Fibroblast of lung (primary cell): ENCODE data around the gene GNPTG. TPM values are rescaled to one million over a fixed set of nuclear protein-coding genes. Genes with fewer than 3 reads are reported as not detected.

ENCODE experiments used
- DNase-seq, 2 donors: peaks; one replicate each; pipeline versions ENCODE4 v3.0.0 to v3.0.0-alpha.2; 2010; ENCODE audit warnings: low read depth in 2 of 2
- H2AFZ ChIP-seq: 2 replicates; pipeline ENCODE4 v1.5.1; 2012; ENCODE audit warnings: low read length, control low read depth, inconsistent platforms
- H3K27ac ChIP-seq: 2 replicates; pipeline ENCODE4 v1.5.1; 2011; ENCODE audit warnings: low read length, control low read depth; ENCODE audit not compliant: insufficient read depth
- H3K27me3 ChIP-seq: 2 replicates; pipeline ENCODE4 v1.5.1; 2011; ENCODE audit warnings: mild to moderate bottlenecking, low read length; ENCODE audit not compliant: control insufficient read depth, insufficient read depth
- H3K36me3 ChIP-seq: 2 replicates; pipeline ENCODE4 v1.5.1; 2011; ENCODE audit warnings: low read length; ENCODE audit not compliant: control insufficient read depth, insufficient read depth
- H3K4me1 ChIP-seq: 2 replicates; pipeline ENCODE4 v1.5.1; 2011; ENCODE audit warnings: low read length; ENCODE audit not compliant: control insufficient read depth, insufficient read depth; ENCODE audit errors: extremely low read depth
- H3K4me2 ChIP-seq: 2 replicates; pipeline ENCODE4 v1.5.1; 2011; ENCODE audit warnings: low read length, control low read depth; ENCODE audit not compliant: insufficient read depth; ENCODE audit errors: extremely low read depth
- H3K4me3 ChIP-seq, 4 experiments: fragments of 200-600 bp in 1 of 4; sonication (generic) in 1 of 4; replicated peaks in 1 of 4; 2 replicates each; pipeline ENCODE4 v1.5.1; 2011 to 2016; ENCODE audit warnings: low read length in 4 of 4, low read depth in 3 of 4, mild to moderate bottlenecking in 3 of 4, control low read depth in 2 of 4, inconsistent platforms in 1 of 4, mixed read lengths in 1 of 4; ENCODE audit not compliant: insufficient read depth in 1 of 4; ENCODE audit errors: control extremely low read depth in 1 of 4
- H3K79me2 ChIP-seq: 2 replicates; pipeline ENCODE4 v1.5.1; 2012; ENCODE audit warnings: mild to moderate bottlenecking, low read length, inconsistent platforms; ENCODE audit not compliant: control insufficient read depth, insufficient read depth
- H3K9ac ChIP-seq: 2 replicates; pipeline ENCODE4 v1.5.1; 2011; ENCODE audit warnings: mild to moderate bottlenecking, low read length, control low read depth; ENCODE audit not compliant: insufficient read depth
- H3K9me3 ChIP-seq: 2 replicates; pipeline ENCODE4 v1.5.1; 2012; ENCODE audit warnings: low read depth, low read length; ENCODE audit not compliant: control insufficient read depth, insufficient read depth
- H4K20me1 ChIP-seq: 2 replicates; pipeline ENCODE4 v1.5.1; 2011; ENCODE audit warnings: low read length; ENCODE audit not compliant: control insufficient read depth, insufficient read depth; ENCODE audit errors: extremely low read depth
- EZH2 ChIP-seq: IDR thresholded peaks from 2 replicates; pipeline ENCODE4 v1.5.1; 2012; ENCODE audit warnings: low read length, control low read depth, mild to moderate bottlenecking; ENCODE audit errors: missing control alignments
- polyA plus RNA-seq, 2 donors: library from polyadenylated mRNA; depleted of rRNA in 1 of 2; stranded (reverse) in 1 of 2; unstranded in 1 of 2; fragments of >200 nt; gene quantifications; 2 replicates each; pipeline ENCODE4 v1.2.1, GENCODE V29; 2011 to 2012; ENCODE audit warnings: missing spikeins in 1 of 2
- total RNA-seq: library from RNA; depleted of rRNA; stranded (reverse); fragments of >200 nt; gene quantifications from 2 replicates; pipeline ENCODE4 v1.2.1, GENCODE V29; 2014
- TF ChIP-seq, protein P1 (sequence below), 2 donors: IDR thresholded peaks in 1 of 2; conservative IDR thresholded peaks in 1 of 2; 1 replicate in 1 of 2; 2 replicates in 1 of 2; pipeline ENCODE4 v1.5.1; 2011 to 2012; ENCODE audit warnings: low read length in 2 of 2, control low read depth in 1 of 2, inconsistent platforms in 1 of 2, low read depth in 1 of 2, mild to moderate bottlenecking in 1 of 2

The GNPTG gene
- total and polyA plus RNA-seq, 2 donors (not counting 1 experiment from before 2014, with no cell fraction given), result 40.8 to 43.2 TPM

- Histone ChIP-seq H3K4me3 (no peak overlapping the region), H3K4me2 (no peak overlapping the region), H3K27me3 (peaks cover 36% of the 10 kb centered on the region), H3K79me2 (no peaks in the 10 kb centered on the region), H3K36me3 (no peaks in the 10 kb centered on the region), H4K20me1 (no peaks in the 10 kb centered on the region), H3K27ac (no peak overlapping the region), H2AFZ (no peak overlapping the region), H3K4me1 (peaks cover 7% of the 10 kb centered on the region), H3K9me3 (no peaks in the 10 kb centered on the region), H3K9ac (no peak overlapping the region)
- no peak for TF ChIP-seq EZH2
- TF ChIP-seq, protein P1, sequence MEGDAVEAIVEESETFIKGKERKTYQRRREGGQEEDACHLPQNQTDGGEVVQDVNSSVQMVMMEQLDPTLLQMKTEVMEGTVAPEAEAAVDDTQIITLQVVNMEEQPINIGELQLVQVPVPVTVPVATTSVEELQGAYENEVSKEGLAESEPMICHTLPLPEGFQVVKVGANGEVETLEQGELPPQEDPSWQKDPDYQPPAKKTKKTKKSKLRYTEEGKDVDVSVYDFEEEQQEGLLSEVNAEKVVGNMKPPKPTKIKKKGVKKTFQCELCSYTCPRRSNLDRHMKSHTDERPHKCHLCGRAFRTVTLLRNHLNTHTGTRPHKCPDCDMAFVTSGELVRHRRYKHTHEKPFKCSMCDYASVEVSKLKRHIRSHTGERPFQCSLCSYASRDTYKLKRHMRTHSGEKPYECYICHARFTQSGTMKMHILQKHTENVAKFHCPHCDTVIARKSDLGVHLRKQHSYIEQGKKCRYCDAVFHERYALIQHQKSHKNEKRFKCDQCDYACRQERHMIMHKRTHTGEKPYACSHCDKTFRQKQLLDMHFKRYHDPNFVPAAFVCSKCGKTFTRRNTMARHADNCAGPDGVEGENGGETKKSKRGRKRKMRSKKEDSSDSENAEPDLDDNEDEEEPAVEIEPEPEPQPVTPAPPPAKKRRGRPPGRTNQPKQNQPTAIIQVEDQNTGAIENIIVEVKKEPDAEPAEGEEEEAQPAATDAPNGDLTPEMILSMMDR (conservative IDR thresholded peaks at IDR 0.05 in 1 of 2, IDR thresholded peaks at IDR 0.05 in 1 of 2; ENCODE audit: low read depth in 1 of 2, low read length in 2 of 2), result no peak
- DNase-seq, result no peak
Observed at GRCh38 chr16:1335211-1335971, 16.3 kb upstream of the GNPTG start.

DNA sequence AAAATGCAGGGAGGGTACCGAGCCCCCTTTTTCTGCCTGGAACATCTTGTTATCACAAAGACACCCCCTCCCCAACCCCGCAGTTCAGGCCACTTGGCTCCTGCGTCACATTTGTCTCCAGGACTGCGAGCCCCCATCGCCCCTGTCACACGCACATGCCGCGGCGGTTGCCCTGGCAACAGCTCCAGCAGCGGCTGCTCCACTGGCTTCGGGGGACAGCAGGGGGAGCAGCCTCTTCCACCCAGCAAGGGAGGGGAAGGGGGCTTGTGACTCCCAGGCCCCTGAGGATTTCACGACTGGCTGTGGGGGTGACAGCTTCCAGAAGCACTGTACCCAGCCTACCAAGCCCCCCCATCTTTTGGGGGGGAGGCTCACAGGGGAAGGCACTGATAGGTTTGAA lies 15.7 kb upstream of the GNPTG start:
- H3K4me1 ChIP-seq, result peaks cover 7% of the 10 kb centered on the region
- peaks cover 36% of the 10 kb centered on the region for H3K27me3 ChIP-seq
- H3K79me2 ChIP-seq, result no peaks in the 10 kb centered on the region
- no peak overlapping the region for H3K4me3 ChIP-seq
- no peaks in the 10 kb centered on the region for H3K9me3 ChIP-seq
- TF ChIP-seq, protein P1 (conservative IDR thresholded peaks at IDR 0.05 in 1 of 2, IDR thresholded peaks at IDR 0.05 in 1 of 2; ENCODE audit: low read depth in 1 of 2, low read length in 2 of 2), result no peak
- TF ChIP-seq EZH2, result no peak
- H3K4me2 ChIP-seq, result no peak overlapping the region
- no peak overlapping the region for H3K27ac ChIP-seq
- no peak overlapping the region for H3K9ac ChIP-seq
- H2AFZ ChIP-seq, result no peak overlapping the region
- no peaks in the 10 kb centered on the region for H4K20me1 ChIP-seq
- DNase-seq, result no peak
- no peaks in the 10 kb centered on the region for H3K36me3 ChIP-seq

- Histone ChIP-seq H3K4me2 (no peak overlapping the region), H3K9me3 (no peaks in the 10 kb centered on the region), H3K4me3 (no peak overlapping the region), H3K27ac (no peak overlapping the region), H3K79me2 (no peaks in the 10 kb centered on the region), H3K27me3 (peaks cover 34% of the 10 kb centered on the region), H2AFZ (no peak overlapping the region), H3K4me1 (peaks cover 7% of the 10 kb centered on the region), H4K20me1 (no peaks in the 10 kb centered on the region), H3K36me3 (no peaks in the 10 kb centered on the region), H3K9ac (no peak overlapping the region)
- no peak for TF ChIP-seq EZH2
- TF ChIP-seq, protein P1 (conservative IDR thresholded peaks at IDR 0.05 in 1 of 2, IDR thresholded peaks at IDR 0.05 in 1 of 2; ENCODE audit: low read depth in 1 of 2, low read length in 2 of 2), result no peak
- DNase-seq, result no peak
Observed at GRCh38 chr16:1336619-1337018, 15.1 kb upstream of the GNPTG start.
